Measurements from ENCODE around the gene CFAP299.

DNA sequence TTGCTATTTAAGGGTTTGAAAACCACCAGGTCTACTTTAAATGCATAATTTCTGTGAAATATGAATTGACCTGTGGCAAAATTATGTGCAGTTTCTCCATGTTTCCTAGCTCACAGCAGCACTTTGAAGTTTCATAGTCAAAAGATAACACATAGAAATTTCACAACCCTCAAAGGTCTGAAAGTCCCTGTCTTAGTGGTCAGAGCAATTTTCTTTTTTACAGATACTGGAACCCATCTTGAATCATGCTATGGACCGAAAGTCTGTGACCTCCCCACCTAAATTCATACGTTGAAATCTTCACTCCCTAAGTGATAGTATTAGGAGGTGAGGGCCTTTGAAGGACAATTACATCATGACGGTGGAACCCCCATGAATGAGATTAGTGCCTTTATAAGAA, 454.6 kb downstream of the CFAP299 start:
- no peak for TF ChIP-seq EZH2 (IDR thresholded peaks at IDR 0.05; ENCODE audit: low read depth, low read length, severe bottlenecking)
- TF ChIP-seq USF2 (IDR thresholded peaks at IDR 0.05; ENCODE audit: low read length) = no peak
- TF ChIP-seq RAD21 (IDR thresholded peaks at IDR 0.05 in 1 of 2, conservative IDR thresholded peaks at IDR 0.05 in 1 of 2; ENCODE audit: low read depth in 2 of 2, low read length in 2 of 2) = no peak
